Measurements from ENCODE around the gene ZBTB46.

The ZBTB46 gene

DNA sequence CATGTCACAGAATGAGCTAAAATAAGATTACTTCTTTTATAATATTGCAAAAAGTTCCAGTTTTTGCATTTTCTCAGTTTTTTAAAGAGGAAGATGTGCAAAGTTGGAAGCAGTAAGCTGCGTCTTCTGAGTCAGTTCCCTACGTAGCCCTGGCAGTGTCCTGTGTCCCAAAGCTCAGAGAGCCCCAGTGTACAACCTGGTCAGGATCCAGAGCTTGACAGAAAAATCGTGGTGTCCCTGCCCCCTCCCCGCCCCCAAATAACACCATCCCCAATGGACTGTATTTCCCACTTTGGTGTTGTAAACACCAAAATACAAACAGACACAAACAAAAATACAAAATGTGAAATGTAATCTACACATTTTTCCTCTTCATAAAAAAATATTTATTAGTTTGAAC is 86.9 kb downstream of the ZBTB46 start:
- no peak for DNase-seq

DNA sequence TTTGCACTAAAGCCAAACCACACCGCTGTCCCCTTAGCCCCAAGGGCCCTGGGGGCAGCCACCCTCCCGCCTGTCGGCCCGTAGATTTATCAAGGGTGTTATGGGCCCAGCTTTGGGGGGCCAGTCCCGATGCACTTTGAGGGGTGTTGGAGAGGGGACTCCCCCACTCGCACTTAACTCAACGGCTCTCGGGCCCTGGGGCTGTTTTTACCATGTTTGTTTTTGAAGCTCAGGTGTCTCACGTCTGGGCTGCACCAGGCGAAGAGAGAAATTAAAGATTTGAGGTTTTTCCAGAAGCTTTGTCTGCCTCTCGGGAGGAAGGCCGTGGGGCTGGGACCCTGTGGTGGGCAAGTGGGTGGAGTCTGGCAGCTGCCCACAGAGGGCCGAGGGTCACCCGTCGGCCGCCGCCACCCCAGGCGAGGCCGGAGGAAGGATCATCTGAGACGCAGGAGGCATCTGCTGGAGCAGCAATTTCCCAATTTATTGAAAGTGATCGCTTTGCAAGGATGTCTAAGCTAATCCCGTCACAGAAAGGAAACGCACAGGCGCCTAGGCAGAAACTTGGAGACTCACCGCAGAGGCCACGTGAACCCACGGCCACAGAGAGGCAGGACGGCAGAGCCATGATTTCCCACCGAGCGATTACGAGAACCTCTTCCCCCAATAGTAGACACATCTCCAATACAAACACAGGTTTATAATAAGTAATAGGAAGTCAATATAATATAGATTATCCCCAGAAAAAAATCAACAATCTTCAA is 87.7 kb downstream of the ZBTB46 start:
- DNase-seq = no peak

DNA sequence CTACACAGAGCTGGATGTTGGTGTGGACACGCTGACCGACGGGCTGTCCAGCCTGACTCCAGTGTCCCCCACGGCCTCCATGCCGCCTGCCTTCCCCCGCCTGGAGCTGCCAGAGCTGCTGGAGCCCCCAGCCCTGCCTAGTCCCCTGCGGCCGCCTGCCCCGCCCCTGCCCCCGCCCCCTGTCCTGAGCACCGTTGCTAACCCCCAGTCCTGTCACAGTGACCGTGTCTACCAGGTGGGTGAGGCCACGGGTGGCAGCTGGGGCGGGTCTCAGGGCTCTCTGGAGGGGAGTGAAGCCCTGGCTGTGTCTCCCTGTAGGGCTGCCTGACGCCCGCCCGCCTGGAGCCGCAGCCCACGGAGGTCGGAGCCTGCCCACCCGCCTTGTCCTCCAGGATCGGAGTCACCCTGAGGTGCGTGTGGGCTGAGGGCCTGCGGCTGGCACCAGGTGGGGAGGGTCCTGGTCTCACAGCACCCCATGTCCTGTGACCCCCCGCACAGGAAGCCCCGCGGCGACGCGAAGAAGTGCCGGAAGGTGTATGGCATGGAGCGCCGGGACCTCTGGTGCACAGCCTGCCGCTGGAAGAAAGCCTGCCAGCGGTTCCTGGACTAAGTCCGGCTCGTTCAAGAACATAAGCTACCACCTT is 88.6 kb downstream of the ZBTB46 start:
- no peak for DNase-seq

DNA sequence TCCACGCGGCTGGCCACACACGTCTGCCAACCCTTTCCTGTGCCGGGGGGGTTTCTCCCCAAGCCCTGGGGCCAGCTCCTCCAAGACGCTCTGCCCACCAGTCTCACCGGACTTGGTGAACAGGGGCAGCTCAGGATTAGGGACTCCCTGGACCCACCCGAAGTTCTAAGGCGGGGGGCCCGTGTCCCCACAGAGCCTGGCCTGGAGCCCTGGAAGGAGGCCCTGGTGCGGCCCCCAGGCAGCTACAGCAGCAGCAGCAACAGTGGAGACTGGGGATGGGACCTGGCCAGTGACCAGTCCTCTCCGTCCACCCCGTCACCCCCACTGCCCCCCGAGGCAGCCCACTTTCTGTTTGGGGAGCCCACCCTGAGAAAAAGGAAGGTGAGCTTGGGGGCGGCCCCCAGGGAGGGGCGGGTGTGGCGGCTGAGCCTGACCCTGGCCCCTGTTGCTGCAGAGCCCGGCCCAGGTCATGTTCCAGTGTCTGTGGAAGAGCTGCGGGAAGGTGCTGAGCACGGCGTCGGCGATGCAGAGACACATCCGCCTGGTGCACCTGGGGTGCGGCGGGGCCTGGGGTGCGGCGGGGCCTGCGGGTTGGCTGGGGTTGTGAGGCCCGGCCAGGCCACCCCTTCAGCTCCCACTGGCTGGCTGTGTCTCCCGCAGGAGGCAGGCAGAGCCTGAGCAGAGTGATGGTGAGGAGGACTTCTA is 89.2 kb downstream of the ZBTB46 start:
- DNase-seq = no peak

DNA sequence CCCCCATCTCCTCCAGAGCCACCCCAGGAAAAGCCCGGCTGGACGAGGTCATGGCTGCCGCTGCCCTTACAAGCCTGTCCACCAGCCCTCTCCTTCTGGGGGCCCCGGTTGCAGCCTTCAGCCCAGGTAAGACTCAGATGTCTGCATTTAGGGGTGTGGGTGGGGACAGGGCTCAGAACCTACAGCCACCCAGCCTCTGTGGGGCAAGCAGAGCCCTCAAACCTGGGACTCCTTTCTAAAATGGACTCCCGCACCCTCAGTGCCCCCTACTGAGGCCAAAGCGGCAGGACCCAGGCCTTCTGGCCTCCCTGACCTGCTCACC is 89.7 kb downstream of the ZBTB46 start:
- no peak for DNase-seq

DNA sequence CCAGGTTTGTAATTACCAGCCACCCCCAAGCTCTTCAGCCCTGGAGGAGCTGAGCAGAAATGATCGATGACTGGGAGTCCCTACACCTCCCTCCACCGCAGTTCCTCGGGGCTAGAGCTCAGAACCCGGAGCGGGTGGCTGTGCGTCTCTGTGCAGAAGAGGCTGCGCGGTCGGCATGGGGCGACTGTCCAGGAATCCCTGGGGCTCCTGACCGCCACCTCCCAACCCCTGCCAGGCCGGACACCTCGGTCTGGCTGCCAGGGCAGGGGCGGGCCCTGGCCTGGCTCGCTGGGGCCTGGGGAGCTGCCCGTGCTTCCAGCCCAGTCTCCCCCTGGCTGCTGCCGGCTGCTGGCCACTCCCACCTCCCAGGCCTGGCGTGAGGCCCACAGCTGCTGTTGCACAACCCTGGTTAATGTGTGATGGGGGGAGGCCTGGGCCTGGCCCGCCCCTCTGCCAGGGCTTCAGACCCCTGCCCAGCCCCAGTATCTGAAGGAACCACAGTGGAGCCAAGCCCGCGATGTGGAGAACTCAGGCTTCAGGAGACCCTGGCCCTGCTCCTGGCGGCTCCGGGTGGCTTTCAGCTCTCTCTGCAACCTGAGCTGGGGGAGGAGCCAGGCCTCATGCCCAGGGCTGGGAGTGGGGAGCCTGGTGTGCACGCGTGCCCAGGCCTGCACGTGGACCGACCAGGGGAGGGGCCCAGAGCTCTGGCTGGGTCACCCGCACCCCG is 90.3 kb downstream of the ZBTB46 start:
- DNase-seq = peak; percentile 37

DNA sequence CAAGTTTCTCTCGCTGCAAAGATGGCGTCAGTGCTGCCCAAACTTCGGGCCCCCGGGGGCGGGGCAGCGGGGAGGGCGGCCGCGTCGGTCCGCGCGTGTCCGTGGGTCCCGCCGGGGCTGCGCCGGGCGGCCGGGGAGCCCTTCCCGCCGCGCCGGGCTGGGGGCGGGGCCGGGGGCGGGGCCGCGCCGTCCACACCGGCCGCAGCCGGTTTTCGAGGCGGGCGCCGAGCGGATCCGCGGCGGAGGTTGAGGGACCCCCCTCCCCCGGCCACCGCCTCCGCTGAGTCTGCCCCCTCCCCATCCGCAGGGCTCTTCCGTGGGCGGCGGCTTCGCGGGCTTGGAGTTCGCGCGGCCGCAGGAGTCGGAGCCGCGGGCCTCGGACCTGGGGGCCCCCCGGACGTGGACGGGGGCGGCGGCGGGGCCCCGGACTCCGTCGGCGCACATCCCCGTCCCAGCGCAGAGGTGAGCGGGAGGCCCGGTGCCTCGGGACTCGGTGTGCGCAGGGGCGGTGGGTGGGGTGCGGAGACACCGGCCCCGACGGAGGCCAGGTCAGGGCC is 90.9 kb downstream of the ZBTB46 start:
- peak; percentile 44 for DNase-seq

DNA sequence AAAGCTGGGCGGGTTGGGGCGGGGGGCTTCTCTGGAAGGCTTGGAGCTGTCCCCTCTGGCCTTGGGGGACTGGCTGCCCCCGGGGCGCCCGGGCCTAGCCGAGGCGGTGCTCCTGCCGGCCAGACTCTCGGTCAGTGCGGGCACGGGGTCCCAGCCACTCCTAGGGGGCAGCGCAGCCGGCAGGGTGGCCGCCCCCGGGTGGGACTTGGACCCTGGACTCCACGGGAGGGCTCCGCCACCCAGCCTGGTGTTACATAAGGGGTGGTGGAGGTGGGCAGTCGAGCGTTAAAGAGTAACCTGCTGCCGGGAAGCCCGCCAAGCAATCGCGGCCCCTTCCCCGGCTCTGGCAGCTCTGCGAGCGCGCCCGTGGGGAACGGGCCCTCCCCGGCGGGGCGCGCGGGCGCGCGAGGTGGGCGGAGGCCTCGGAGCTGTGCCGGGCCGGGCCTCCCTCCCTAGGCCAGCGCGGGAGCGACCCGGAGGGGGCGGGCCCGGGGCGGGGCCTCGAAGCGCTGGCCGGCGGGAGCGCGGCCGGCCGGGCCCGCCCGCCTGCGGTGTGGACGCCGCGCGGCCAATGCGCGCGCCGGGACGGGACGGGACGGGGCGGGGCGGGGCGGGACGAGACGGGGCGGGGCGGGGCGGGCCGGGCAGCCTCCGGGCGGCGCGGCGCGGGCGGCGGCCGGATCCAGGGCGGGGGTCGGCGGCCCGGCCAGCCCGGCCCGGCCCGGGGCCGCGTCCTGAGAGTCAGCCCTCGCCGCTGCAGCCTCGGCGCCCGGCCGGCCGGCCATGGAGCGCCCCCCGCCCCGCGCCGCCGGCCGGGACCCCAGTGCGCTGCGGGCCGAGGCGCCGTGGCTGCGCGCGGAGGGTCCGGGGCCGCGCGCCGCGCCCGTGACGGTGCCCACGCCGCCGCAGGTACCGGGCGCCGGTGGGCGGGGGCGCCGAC is 91.7 kb downstream of the ZBTB46 start, which contains the start of gene SLC2A4RG:
Gene SLC2A4RG, plus strand, starts transcription at position 647 of the 940 bp plus-strand sequence. Its CDS starts 137 bp downstream, at position 784.
- DNase-seq = peak; percentile 79

DNA sequence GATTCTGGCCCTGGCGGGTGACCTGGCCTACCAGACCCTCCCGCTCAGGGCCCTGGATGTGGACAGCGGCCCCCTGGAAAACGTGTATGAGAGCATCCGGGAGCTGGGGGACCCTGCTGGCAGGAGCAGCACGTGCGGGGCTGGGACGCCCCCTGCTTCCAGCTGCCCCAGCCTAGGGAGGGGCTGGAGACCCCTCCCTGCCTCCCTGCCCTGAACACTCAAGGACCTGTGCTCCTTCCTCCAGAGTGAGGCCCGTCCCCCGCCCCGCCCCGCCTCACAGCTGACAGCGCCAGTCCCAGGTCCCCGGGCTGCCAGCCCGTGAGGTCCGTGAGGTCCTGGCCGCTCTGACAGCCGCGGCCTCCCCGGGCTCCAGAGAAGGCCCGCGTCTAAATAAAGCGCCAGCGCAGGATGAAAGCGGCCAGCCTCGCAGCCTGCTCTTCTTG is 92.4 kb downstream of the ZBTB46 start:
- DNase-seq = no peak

DNA sequence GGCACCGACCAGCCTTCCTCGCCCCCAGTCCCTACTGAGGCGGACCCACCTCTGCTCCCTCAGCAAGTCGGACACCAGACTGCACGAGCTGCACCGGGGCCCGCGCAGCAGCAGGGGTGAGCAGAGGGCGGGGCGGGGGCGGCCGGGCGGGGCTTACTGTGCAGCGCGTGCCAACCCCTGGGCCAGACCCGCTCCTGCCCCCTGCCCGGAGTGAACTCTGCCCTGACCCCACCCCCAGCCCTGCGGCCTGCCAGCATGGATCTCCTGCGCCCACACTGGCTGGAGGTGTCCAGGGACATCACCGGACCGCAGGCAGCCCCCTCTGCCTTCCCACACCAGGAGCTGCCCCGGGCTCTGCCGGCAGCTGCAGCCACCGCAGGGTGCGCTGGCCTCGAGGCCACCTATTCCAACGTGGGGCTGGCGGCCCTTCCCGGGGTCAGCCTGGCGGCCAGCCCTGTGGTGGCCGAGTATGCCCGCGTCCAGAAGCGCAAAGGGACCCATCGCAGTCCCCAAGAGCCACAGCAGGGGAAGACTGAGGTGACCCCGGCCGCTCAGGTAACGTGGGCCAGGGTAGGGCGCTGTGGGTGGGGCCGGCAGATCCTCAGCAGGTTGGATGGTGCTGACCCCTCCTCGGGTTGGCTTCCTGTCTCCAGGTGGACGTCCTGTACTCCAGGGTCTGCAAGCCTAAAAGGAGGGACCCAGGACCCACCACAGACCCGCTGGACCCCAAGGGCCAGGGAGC is 92.9 kb downstream of the ZBTB46 start:
- DNase-seq = peak; percentile 44

DNA sequence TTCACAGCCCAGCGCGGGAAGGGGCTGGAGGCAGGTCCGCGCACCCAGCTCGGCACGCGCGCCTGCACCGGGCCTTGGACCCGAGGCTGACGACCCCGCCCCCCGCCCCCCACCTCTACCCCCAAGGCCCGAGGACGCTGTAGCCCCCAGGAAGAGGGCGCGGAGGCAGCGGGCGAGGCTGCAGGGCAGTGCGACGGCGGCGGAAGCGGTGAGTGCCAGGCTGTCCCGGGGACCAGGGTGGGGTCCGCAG is 93.4 kb downstream of the ZBTB46 start:
- DNase-seq = no peak

DNA sequence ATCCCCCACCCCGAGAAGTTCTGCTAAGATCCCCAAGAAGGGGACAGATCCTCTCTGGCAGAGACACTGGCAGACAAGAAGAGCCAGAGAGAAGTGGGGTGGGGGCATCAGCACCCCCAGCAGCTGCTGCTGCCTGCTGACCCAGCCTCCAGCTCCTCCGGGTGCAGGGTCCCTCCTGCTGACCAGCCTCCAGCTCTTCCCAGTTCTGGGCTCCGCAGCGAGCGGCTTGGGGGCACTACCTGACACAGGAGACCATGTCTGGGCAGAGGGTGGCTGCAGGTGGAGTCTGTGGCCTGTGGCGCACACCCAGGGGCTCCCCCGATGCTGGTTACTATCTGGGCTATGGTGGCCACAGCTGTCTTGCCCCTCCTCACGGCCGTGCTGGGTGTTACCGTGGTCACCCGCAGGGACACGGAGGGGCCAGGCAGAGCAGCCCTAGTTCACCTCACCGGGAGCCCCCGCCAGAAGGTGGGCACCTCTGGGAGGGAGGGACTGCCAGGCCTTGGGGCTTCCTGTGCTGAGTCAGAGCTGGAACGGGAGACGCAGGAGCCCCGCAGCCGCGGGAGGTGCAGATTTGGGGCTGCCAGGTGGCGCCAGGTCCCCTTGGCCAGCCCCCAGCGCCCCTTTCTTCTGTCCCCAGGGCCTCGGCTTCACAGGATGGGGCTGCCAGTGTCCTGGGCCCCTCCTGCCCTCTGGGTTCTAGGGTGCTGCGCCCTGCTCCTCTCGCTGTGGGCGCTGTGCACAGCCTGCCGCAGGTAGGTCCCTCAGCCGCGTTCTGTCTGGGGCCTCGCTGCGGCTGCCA is 94.0 kb downstream of the ZBTB46 start:
- peak; percentile 62 for DNase-seq

DNA sequence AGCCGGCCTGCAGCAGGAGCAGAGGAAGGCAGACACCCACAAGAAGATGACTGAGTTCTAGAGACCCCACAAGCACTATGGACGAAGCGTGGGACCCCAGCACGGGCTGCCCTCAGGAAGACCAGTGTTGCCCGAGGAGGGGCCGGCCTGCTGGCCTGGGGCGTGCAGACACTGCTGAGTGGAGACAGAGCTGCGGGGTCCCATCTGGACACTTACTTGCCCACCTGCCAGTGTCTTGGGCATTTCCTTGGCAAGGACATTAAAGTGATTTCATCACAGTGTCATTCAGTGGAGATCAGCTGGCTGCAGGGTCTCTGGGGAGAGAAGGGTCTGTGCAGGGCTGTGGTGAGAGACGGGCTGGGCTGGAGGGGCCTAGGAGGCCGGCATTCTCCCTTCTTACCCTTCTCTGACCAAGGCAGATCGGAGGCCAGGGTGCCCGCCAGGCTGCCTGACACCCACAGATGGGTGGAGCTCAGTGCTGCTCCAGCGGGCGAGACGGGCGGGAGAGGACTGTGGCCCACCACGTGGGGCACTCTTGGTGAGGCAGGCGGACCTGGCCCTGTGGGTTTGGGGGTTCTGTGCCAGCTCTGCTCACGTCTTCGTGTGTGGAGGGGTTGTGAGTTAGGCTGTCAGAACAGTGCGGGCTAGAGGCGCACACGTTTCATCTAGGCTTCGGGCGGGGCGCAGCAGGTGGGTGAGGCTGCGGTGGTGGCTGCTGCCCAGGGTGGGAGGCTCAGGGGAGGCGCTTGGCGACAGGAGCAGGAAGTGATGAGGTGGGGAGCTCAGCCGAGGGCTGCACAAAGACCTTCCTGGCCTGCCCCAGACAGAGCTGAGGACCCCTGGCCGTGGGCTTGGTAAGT is 95.0 kb downstream of the ZBTB46 start, which contains the start of gene LIME1:
Gene LIME1, plus strand, starts transcription at position 806 of the 860 bp plus-strand sequence. CDS start 886 bp downstream, outside the sequence.
- DNase-seq = peak; percentile 64

DNA sequence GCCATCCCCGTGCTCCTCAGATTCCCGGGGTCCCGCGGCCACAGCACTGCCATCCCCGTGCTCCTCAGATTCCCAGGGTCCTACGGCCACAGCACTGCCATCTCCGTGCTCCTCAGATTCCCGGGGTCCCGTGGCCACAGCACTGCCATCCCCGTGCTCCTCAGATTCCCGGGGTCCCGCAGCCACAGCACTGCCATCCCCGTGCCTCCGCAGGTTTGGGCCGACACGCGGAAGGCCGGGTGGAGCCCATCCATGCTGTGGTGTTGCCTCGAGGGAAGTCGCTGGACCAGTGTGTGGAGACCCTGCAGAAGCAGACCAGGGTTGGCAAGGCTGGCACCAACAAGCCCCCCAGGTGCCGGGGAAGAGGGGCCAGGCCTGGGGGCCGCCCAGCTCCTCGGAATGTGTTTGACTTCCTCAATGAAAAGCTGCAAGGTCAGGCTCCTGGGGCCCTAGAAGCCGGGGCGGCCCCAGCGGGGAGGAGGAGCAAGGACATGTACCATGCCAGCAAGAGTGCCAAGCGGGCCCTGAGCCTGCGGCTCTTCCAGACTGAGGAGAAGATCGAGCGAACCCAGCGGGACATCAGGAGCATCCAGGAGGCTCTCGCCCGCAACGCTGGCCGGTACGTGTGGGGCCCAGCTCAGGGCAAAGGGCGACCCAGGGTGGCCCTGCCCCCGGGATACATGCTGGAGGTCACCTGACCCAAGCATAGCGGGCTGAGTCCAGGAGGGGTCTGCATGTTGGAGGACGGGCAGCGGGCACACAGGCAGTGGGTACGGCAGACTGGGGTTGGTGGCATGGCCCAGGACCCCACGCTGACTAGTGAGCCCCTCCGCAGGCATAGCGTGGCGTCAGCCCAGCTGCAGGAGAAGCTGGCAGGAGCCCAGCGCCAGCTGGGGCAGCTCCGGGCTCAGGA is 95.9 kb downstream of the ZBTB46 start:
- no peak for DNase-seq

DNA sequence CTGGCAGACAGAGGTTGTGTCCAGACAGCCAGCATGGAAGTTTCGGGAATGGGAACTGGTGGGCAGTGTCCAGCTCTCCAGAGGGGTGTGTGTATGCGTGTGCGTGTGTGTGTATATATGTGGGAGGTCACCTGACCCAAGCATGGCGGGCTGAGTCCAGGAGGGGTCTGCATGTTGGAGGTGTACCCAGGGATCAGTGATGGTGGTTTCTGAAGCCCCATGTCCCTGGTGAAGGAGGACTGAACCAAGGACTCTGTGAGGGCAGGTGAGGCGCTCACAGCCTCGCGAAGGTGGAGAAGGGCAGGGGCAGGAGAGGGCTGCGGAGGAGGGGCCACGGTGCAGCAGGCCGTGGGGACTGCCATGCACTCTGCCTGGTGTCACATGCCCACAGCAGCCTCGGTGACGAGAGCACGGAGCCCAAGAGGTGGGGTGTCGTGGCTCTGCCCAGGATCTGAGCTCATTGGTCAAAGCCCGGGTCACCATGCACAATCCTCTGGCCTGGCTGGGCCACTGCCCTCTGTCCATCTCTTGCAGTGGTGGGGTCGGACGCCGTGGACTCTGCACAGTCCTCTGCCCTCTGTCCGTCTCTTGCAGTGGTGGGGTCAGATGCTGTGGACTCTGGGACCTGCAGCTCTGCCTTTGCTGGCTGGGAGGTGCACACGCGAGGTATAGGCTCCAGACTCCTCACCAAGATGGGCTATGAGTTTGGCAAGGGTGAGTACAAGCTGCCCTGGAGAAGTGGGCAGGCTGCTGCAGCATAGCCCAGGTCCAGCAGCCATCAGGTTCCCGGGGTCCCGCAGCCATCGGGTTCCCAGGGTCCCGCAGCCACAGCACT is 96.7 kb downstream of the ZBTB46 start:
- no peak for DNase-seq

DNA sequence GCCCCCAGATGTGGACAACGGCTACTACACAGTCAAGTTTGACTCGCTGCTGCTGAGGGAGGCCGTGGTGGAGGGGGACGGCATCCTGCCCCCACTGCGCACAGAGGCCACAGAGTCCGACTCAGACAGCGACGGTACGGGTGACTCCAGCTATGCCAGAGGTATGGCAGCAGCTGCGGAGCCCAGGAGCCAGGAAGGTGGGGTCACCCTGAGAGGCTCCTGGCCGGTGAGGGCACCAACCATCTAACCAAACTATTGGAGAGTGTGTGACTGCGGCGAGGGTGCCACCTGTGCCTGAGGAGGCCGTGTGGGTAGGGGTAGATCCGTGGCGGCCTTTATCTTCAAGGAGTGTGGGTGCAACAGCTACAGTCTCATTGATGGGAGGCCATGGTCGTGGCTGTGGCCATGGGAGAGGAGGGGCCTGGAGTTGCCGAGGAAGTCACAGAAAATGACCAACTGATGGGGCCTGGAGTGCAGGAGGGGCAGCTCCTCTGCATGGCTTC is 97.4 kb downstream of the ZBTB46 start:
- DNase-seq = no peak

DNA sequence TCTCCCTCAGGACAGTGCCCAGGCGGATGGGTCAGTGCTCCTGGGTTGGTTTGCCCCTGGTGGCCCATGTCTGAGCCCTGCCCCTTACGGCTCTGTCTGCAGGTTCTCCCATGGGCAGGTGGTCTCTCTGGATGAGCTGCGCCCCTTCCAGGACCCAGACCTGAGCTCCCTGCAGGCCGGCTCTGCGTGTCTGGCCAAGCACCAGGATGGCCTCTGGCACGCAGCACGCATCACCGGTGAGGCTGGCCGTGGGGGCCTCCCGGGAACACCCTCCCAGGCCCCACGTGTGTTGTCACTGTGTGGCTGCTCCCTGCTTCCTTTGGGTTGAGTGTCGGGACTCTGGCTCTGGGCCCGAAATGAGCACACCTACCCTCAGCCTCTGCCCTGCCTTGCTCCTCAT is 97.9 kb downstream of the ZBTB46 start:
- DNase-seq = no peak

Measured in activated CD4-positive, alpha-beta T cell treated with anti-CD3 and anti-CD28 coated beads, Interleukin-10, Interleukin-2, amounts not matched to agents 100 ng/mL and 50 ng/mL, durations not matched to agents 16 hours and 8 hours (primary cell).